Duodenal mucosa (tissue), 2 donors: ENCODE results near the gene LENEP.

Experiments used
- H3K27ac ChIP-seq: one replicate; pipeline ENCODE4 v1.7.0; 2013; ENCODE audit warnings: low read depth, low read length
- H3K27me3 ChIP-seq, 2 donors: one replicate each; pipeline ENCODE4 v1.7.0; 2013; ENCODE audit warnings: low read length in 2 of 2, control low read depth in 1 of 2; ENCODE audit not compliant: insufficient read depth in 2 of 2, control insufficient read depth in 1 of 2
- H3K36me3 ChIP-seq, 2 donors: one replicate each; pipeline ENCODE4 v1.7.0; 2013; ENCODE audit warnings: low read length in 2 of 2, control low read depth in 1 of 2; ENCODE audit not compliant: insufficient read depth in 2 of 2, control insufficient read depth in 1 of 2
- H3K4me1 ChIP-seq, 2 donors: one replicate each; pipeline ENCODE4 v1.7.0; 2013; ENCODE audit warnings: low read length in 2 of 2, control low read depth in 1 of 2; ENCODE audit not compliant: insufficient read depth in 2 of 2, control insufficient read depth in 1 of 2
- H3K4me3 ChIP-seq, 2 donors: one replicate each; pipeline ENCODE4 v1.7.0; 2013; ENCODE audit warnings: low read length in 2 of 2, low read depth in 1 of 2
- H3K9ac ChIP-seq, 2 donors: one replicate each; pipeline ENCODE4 v1.7.0; 2013; ENCODE audit warnings: low read length in 2 of 2, low read depth in 1 of 2
- H3K9me3 ChIP-seq, 2 donors: one replicate each; pipeline ENCODE4 v1.7.0; 2013; ENCODE audit warnings: low read length in 2 of 2, control low read depth in 1 of 2; ENCODE audit not compliant: control insufficient read depth in 1 of 2

LENEP gene

DNA sequence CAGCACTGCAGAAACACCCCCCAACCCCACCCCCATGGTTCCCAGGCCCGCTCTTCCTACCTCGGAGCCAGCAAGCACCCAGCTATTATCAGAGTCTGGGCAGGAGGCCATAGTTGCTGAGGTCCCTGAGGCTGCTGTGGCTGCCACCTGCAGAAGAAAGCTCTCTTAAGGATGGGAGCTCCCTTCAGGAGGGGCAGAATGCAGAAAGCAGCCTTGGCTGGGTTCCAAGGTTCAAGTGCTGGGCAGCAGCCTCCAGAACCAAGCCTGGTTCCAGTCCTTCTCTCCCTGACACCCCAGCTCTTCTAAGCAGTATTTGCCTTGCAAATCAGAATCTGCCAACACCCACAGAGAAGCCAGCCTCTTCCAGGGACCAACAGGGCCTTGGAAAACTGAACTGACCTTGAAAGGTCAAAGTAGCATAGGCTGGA lies 39.8 kb upstream of the LENEP start:
- H3K4me3 ChIP-seq: peak overlapping the region; percentile 18 to 72

DNA sequence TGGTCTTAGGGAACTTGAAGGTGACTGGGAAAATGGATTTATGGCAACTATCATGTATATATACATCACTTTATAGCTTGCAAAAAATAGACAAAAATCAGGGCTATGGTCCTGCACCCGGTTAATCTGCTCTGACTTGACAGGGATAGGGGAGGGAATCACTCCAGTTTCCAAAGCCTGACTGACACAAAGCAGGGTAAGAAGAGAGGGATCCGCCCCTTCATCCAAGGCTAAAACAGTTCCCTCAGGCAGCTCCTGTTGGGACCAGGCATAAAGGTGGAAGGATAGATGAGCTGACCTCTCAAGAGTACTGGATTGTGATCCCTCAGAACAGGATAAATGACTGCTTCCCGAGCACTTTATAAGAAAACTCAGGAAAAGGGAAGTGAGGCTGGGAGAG lies 38.8 kb upstream of the LENEP start:
- Histone ChIP-seq H3K4me1 (peaks cover 42 to 55% of the 10 kb centered on the region in 2 donors), H3K9me3 (no peaks in the 10 kb centered on the region), H3K27me3 (no peaks in the 10 kb centered on the region), H3K27ac (no peak overlapping the region), H3K4me3 (peak overlapping the region; percentile 72 to 82), H3K9ac (peak overlapping the region; percentile 45 to 79), H3K36me3 (peaks cover 17 to 21% of the 10 kb centered on the region in 2 donors)

More for the DNA sequence above, 39.8 kb upstream of the LENEP start:
- Histone ChIP-seq H3K9ac (no peak overlapping the region), H3K36me3 (peaks cover 16 to 18% of the 10 kb centered on the region in 2 donors), H3K4me1 (peaks cover 42 to 55% of the 10 kb centered on the region in 2 donors), H3K27ac (no peak overlapping the region), H3K9me3 (no peaks in the 10 kb centered on the region), H3K27me3 (no peaks in the 10 kb centered on the region)

DNA sequence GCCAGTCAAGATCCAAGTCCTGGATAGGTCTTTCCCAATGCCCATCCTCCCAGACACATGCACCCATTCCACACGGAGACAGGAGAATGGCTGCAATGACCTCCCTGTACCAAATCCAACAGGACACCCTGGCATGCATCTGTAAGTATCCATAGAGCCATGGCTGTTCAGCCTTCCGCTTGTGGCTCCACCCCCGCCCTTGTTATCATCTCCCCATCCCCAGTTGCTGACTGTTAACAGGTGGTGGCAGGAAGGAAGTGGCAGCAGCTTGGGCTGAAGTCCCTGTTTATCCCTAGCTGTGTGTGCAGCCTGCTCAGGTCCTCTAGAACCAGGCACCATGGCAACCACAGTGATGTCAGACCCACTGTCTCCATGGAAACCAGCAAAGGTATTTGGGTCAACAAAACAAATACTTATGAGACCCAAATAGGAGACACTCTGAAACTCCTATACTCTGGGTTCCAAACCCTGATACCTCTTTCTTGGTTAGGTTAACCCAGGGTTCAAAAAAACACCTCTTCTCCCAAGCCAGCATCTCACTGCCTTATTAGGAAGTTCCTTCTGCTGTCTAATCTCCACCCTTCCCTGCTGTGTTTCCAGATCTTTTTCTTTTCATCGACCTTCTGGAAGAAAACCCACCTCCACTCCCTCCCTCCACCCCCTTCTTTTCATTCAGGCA lies 38.2 kb upstream of the LENEP start:
- H3K9me3 ChIP-seq: no peaks in the 10 kb centered on the region
- peaks cover 42 to 57% of the 10 kb centered on the region in 2 donors for H3K4me1 ChIP-seq
- peak overlapping the region; percentile 68 for H3K27ac ChIP-seq
- peak overlapping the region; percentile 72 to 82 for H3K4me3 ChIP-seq
- H3K9ac ChIP-seq: peak overlapping the region; percentile 61 to 79
- H3K27me3 ChIP-seq: no peaks in the 10 kb centered on the region
- H3K36me3 ChIP-seq: peaks cover 17 to 24% of the 10 kb centered on the region in 2 donors

DNA sequence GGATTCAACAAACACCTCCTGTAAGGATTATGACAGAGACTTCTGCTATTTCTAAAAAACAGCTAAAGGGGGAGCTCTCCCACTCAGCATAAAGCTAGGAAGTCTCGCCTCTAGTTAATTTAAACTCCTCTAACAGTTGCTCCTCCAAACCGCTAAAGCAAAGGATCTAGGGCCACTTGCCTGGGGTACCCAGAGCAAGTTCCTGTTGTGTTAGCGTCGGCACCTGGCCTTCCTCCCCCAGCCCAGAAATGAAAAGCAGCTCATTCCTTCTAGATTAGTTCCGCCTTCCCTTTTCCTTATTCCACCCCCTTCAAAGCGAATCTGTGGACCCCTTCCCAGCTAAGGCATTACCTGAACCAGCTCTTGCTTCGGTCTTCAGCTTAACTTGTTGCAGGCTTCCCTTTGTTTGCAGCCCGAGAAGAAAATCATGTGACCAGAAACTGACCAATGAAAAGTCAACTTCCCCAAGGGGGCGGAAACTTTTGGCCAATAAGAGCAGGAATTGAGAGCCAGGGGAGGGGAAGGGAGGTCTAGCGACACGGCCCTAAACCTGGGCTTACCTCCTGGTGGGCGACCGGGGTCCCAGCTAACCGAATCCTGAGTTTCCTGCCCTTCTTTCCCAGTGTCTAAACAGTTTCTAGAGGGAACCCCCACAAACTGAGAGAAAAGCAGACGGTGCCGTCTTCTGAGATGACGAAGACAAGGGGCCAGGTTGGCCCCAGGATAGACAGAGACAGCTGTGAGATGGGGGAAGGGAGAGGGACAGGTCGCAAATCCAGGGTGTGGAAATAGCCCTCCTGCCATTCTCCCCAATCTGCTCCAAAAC lies 37.5 kb upstream of the LENEP start, which contains the start of gene PBXIP1:
TSS of gene PBXIP1 (minus strand) at position 382 of the 826 bp plus-strand sequence. CDS start 2,378 bp downstream, outside the sequence.
- Histone ChIP-seq H3K36me3 (peaks cover 10 to 17% of the 10 kb centered on the region in 2 donors), H3K9ac (peak within 1 kb of the TSS; percentile 61 to 79), H3K4me1 (peaks cover 49 to 59% of the 10 kb centered on the region in 2 donors), H3K9me3 (no peaks in the 10 kb centered on the region), H3K27ac (peak within 1 kb of the TSS; percentile 68), H3K4me3 (peak within 1 kb of the TSS; percentile 72 to 82), H3K27me3 (no peaks in the 10 kb centered on the region)

DNA sequence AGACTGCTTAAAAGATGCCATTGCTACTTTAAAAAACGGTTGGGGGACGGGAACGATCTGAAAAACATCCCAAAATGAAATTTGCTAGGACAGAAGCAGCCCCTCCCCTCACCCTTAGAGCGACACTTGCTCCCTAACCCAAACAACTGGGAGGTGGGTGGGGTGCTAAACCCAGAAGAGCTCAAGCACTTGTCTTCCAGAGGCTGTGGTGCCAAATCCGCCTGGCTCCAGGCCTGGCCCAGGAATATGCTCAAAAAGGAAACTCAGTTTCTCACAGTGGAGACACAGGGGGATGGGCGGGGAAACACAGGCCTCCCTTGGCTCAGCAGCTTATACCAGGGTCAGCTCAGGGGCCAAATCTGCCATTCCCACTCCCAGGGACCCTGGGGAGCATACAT lies 36.8 kb upstream of the LENEP start:
- no peaks in the 10 kb centered on the region for H3K27me3 ChIP-seq
- H3K36me3 ChIP-seq: peaks cover 6 to 14% of the 10 kb centered on the region in 2 donors
- H3K27ac ChIP-seq: no peak overlapping the region
- H3K4me1 ChIP-seq: peaks cover 49 to 58% of the 10 kb centered on the region in 2 donors
- peak overlapping the region; percentile 72 to 82 for H3K4me3 ChIP-seq
- peak overlapping the region; percentile 61 to 79 for H3K9ac ChIP-seq
- H3K9me3 ChIP-seq: no peaks in the 10 kb centered on the region

DNA sequence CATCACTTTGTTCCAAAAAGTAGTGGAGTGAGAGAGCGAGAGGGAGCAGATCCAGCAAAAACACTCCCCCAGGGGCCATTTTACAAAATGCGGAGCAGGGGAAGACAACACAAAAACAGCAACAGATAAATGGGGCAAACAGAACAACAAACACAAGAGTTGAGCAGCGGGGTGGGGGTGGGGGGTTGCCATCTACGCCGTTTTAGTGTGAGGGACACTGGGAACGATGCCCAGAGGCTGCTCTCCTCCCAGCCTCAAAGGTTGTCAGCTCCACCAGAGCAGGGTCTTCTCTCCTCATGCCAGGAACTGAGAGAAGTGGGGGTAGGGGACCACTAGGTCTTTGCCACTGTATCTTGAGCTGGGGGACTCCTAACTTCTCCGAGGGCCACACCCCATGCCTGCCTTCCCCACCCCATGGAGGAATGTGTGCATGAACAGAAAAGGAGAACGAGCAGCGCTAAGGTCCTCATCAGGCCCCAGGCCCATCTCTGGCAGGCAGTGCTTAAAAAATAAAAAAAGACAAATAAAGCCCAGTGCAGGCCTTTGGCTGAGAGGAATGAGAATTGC lies 36.2 kb upstream of the LENEP start:
- Histone ChIP-seq H3K4me1 (peaks cover 49 to 55% of the 10 kb centered on the region in 2 donors), H3K9ac (peak overlapping the region in 1 of 2 donors; percentile 61), H3K27ac (no peak overlapping the region)

DNA sequence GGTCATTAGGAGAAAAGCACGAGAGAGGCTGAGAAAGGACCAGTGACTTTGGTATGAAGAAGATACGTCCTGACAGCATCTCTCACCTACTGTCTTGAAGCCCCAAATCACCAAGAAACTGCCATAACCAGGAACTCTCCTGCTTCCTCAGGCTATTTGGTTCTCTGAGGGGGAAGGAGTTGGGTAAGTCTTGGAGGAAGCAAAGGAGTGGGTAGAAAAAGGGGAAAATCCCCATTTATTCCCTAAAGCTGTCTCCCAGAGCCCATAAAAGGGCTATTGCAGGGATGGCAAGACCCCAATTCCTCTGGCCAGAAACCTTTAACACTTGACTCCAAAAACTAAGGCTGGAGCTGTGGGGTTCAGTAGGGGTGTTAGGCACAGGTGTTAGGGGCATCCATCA lies 35.4 kb upstream of the LENEP start:
- no peak overlapping the region for H3K27ac ChIP-seq
- H3K36me3 ChIP-seq: peaks cover 6 to 16% of the 10 kb centered on the region in 2 donors
- no peaks in the 10 kb centered on the region for H3K9me3 ChIP-seq
- no peak overlapping the region for H3K4me3 ChIP-seq
- no peaks in the 10 kb centered on the region for H3K27me3 ChIP-seq
- H3K9ac ChIP-seq: no peak overlapping the region
- peaks cover 44 to 56% of the 10 kb centered on the region in 2 donors for H3K4me1 ChIP-seq

More for the DNA sequence above, 36.2 kb upstream of the LENEP start:
- Histone ChIP-seq H3K9me3 (no peaks in the 10 kb centered on the region), H3K36me3 (peaks cover 6 to 14% of the 10 kb centered on the region in 2 donors), H3K27me3 (no peaks in the 10 kb centered on the region), H3K4me3 (no peak overlapping the region)

DNA sequence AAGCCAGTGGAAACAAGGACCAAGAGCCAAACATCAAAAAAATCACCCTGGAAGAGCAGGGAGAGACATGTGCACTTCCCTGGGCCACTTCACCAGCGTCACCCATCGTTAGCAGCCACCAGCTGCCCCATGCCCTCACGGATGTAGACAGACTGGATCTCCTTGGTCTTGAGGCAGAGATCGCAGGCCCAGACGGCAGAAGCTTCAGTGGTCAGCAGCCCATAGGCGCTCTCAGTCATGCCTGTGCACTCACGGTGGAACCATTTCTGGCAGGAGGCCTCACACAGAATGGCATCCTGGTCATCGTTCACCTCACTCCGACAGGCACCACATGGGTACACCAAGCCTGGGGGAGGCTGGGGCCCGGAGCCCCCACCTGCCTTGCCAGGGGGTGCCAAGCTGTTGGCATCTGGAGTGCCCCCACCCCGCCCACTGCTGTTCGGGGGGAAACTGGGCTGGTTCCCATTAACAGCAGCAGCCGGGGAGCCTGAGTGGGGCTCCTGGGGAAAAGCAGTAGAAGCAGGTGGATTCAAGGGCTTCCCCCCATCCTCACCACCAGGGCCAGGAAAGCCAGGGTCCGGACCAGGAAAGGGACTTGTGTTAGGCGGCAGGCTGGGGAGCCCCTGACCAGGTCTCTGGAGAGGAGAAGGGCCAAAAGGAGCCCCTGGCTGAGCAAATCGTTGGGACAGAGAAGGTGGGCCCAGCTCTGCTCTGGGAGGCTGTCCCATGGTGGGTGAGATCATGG lies 34.5 kb upstream of the LENEP start:
- no peaks in the 10 kb centered on the region for H3K9me3 ChIP-seq
- H3K36me3 ChIP-seq: peaks cover 10 to 24% of the 10 kb centered on the region in 2 donors
- H3K27ac ChIP-seq: no peak overlapping the region
- H3K4me1 ChIP-seq: peaks cover 36 to 52% of the 10 kb centered on the region in 2 donors
- no peaks in the 10 kb centered on the region for H3K27me3 ChIP-seq
- no peak overlapping the region for H3K4me3 ChIP-seq
- no peak overlapping the region for H3K9ac ChIP-seq

DNA sequence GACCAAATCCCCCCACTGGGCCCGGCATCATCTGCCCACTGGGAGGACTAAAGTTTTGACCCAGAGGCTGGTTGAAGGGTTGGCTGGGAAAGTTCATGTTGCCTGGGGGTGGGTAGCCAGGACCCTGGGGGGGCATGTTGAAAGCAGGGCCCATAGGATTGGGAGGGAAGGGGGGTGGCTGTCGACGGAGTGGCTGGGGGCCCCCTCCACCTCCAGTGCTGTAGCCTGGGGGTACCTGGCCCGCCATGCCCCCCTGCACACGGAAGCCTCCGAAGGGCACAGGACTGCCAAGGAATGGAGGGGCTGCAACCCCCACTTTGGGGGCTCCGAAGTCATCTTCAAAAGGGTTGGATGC lies 34.0 kb upstream of the LENEP start:
- H3K4me1 ChIP-seq: peaks cover 30 to 46% of the 10 kb centered on the region in 2 donors
- no peaks in the 10 kb centered on the region for H3K9me3 ChIP-seq
- peaks cover 13 to 29% of the 10 kb centered on the region in 2 donors for H3K36me3 ChIP-seq
- H3K27ac ChIP-seq: no peak overlapping the region
- no peak overlapping the region for H3K4me3 ChIP-seq
- no peaks in the 10 kb centered on the region for H3K27me3 ChIP-seq
- no peak overlapping the region for H3K9ac ChIP-seq
